HG03520 (cell line): ENCODE data around the gene SIK3.

Experiments used
- ATAC-seq: cut with Tn5 transposase; IDR thresholded peaks from one replicate; pipeline ENCODE4 v1.9.1; 2021; ENCODE audit warnings: mild to moderate bottlenecking, moderate library complexity; ENCODE audit not compliant: unreplicated experiment

The SIK3 gene

GRCh38 chr11:117010808-117011540, 87.3 kb downstream of the SIK3 start:
- no peak for ATAC-seq

- no peak for ATAC-seq
Observed at GRCh38 chr11:117009905-117010605, 88.2 kb downstream of the SIK3 start.

DNA sequence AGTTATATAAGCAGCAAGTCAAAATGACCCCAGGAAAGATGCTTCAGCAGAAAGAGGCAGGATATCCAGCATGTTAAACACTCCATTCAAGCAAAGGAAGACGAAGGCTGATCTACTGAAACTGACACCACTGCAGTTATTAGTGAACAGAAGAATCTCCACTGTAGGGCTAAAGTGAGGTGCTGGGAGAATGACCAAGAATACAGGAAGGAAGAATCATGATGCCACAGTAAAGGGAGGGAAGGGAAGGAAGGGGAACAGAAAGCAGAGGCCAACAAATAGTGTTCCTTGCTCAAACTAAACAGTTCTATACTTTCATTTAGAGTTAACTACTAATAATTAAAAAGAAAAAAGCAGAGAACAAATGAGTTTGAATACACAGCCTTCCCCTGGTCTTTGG, 92.5 kb downstream of the SIK3 start:
- ATAC-seq: no peak

GRCh38 chr11:117002639-117003299, 95.5 kb downstream of the SIK3 start:
- no peak for ATAC-seq

- ATAC-seq: no peak
Observed at GRCh38 chr11:117000014-117000737, 98.1 kb downstream of the SIK3 start.

DNA sequence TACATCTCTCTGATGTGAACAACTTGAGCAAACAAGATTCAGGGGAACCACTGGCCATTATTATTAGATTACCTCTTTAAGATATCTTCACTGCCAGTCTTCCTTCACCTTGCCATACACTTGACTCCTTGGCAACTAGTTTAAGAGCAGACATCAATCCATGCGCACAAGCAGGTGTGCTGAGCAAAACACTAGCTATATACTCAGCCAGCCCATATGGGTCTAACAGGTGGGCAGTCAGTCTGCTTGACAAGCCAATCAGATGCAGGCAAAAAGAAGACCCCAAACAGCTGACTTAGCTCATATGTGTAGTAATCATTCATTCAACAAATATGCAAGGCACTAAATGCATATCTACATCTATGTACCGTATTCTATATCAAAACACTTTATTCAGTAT, 101.2 kb downstream of the SIK3 start:
- ATAC-seq: no peak

- ATAC-seq: no peak
Observed at GRCh38 chr11:116994195-116994594, 104.0 kb downstream of the SIK3 start.

GRCh38 chr11:116993599-116993998, 104.6 kb downstream of the SIK3 start:
- ATAC-seq: no peak

DNA sequence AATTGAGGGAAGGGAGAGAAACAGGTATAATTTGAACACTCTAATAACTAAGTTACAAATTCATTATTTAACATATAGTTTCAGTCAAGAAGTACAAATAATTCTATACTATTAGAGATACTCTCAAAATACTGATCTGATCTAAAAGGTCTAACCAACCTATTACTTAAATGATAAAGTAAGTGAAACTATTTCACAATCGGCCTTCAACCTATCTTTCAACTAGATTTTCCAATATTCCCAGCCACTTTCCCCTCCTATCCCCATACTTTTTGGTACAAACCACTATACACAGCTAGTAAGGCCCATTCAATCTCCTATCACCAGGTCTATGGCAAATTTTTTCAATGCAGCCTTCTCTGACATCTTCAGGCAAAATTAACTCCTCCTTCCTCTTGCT, 106.7 kb downstream of the SIK3 start:
- no peak for ATAC-seq

DNA sequence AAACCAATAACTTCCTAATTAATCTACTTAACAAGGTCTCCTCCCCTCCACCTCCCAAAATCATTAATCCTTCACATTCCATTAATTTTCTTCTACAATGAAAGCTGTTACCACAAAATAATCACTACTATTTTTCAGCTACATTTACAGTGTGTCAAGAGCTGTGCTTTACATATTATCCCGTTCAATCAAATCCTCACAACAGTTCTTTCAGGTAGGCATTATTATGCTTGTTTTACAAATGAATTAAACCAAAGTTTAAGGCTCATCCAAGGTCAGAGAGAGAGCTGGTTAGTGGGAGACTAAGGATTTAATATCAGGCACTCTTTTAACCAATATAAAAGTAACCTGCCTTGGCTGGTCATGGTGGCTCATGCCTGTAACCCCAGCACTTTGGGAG, 107.4 kb downstream of the SIK3 start:
- no peak for ATAC-seq

- ATAC-seq: no peak
Observed at GRCh38 chr11:116990061-116990473, 108.2 kb downstream of the SIK3 start.

DNA sequence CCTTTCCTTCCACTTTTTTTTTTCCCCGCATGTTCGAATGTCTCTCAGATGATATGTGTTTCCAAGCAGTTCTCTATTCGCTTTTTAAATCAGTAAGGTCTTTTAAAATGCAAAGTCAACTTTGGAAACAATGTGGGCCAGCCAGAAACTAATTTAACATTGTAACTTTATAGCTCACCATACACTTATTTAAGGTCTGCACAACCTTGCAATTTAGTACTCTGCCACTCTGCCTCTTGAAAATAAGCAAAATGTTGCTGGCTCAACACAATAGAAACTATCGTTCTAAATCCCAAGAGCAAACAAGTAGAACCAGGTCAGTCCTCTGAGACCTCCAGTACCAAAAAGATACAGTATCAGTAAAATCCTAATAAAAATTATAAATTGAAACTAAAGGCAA, 109.0 kb downstream of the SIK3 start:
- no peak for ATAC-seq

DNA sequence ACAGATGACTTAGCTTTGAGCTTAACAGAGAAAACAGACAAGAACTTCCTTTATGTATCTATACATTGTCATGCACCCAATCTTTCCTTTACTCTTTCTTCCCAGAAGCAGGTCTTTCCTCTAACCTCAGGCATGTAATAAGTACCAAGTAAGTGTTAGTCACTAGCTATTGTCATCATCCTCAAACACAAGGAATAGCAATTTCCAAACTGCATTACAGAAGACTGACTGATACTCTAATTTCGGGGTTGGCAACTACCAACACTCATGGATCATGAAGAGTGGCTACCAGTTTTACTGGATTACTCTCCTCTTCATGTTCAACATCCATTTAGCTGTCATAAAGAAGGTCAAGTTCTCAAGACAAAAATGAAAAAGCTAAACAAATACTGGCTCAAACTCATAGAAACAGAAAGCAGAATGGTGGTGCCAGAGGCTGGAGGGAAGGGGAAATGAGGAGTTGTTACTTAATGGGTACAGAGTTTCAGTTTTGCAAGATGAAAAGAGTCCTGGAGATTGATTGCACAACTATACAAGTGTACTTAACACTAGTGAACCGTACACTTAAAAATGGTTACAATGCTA, 111.6 kb downstream of the SIK3 start:
- no peak for ATAC-seq

GRCh38 chr11:116984589-116984988, 113.6 kb downstream of the SIK3 start:
- no peak for ATAC-seq

DNA sequence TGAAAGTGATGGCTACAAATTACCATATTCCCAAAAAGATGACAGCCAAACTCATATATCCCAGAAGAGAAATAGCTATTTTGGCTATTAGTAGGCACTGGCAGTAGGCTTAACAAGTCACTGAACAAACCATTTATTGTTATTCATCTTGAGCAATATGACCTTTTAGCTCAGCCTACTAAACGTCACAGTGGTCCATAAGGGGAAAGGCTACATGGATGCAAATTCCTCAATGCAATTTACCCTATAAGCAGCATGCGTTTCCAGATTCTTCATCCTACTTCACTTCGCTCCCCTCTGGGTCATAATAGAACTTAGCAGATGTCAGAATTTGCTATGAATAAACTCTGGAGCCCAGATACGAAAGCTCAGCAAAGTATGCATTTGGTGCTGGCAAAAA, 114.0 kb downstream of the SIK3 start:
- ATAC-seq: no peak

GRCh38 chr11:116981266-116981885, 116.9 kb downstream of the SIK3 start:
- ATAC-seq: no peak

DNA sequence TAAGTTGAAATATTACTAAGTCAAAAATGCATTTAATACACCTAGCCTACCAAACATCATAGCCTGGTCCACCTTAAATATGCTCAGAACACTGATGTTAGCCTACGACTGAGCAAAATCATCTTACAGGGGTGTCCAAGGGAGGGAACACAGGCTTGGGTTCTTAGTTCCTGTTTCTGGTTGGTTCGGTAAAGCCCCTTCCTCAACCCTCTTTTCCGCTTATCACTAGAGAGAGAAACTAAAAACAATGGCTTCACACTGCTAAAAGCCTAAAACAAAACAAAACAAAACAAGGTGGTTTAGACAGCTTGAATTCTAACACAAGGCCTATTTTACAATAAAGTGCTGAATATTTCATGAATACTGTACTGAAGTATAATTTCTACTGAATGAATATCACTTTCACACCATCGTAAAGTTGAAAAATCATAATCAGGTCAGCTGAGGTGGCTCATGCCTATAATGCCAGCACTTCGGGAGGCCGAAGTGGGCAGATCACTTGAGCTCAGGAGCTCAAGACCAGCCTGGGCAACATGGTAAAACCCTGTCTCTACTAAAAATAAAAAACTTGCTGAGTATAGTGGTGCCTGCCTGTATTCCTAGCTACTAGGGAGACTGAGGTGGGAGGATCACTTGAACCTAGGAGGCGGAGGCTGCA, 118.0 kb downstream of the SIK3 start:
- peak; percentile 76 for ATAC-seq

DNA sequence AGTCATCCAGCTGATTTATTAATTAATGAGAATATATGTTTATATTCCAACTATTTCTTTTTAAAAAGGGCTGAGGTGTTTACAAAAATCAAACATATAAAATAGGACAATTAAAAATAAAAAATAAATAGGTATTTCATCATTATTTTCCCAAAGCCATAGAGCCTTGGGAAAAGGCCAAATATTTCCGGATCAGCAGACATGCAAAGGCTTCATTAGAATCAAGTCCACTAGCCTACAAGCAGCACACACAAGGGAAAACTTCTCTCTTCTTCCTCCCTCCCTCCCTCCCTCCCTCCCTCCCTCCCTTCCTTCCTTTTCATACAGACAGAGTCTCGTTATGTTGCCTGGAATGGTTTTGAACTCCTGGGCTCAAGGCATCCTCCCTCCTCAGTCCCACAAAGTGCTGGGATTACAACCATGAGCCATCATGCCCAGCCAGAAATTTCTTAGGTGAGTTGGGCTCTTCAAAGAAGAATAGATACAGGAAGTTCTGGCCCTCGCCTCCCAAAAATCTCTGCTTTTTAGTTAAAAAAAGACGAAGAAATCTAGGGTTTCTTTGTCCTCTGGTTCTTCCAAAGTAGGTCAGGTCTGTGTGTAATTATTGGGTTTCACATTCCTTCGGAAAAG, 121.2 kb downstream of the SIK3 start:
- ATAC-seq: no peak

DNA sequence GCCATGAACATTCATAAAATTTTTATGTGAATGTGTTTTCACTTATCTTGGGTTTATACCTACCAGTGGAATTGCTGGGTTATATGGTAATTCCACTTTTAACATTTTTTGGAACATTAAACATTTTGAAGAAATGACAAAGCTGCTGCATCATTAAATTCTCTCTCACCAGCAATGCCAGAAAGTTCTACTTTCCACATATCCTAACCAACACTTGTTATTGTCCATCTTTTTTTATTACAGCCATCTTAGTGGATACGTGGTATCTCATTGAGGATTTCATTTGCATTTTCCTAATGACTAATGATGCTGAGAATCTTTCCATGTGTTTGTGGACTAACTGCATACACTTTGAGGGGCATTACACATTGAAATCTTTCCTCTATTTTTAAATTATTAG, 122.6 kb downstream of the SIK3 start:
- no peak for ATAC-seq

GRCh38 chr11:116973270-116973669, 125.0 kb downstream of the SIK3 start:
- no peak for ATAC-seq
